NOMO-1 (cell line): Measurements from ENCODE around the gene CHST6.
A peak's percentile ranks its signal among the peaks of the same experiment; 100 is the strongest.
"Not testable (repeated sequence)": the region's sequence is repeated elsewhere in the genome, so short reads cannot be mapped to it uniquely, and the experiment has no call there.

ENCODE experiments used
- DNase-seq, 2 experiments: peaks; one replicate each; lab custom pipeline; 2025; ENCODE audit not compliant: unreplicated experiment in 2 of 2; lab: John Stamatoyannopoulos, UW

The CHST6 gene

DNA sequence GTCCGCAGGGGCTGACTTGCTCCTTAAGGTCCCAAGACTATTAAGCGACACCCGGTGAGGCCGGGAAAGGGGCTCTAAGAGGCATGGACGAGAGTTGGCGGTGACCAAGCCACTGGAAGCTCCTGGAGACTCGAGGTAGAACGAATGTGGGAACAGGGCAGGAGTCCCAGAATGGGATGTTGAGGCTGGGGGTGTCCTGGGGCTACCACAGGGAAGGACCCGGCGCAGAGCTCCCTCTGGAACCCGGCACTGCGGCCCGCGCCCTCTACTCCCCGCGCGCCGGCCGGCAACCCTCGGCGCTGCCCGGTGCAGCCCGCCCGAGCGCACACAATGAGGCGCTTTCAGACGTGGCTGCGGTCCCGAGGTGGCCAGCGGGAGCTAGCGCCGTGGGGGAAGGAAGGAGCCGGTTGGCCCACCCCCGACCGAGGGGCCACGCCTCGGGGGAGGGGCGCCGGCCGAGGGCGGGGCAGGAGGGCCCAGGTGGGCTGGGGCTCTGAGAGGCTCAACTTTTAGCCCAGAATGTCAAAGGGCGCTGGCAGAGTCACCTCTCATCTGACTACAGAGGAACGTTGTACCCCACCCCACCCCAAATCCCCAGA is at the start of gene CHST6:
Gene CHST6 (minus strand): TSS at position 366 of the 599 bp plus-strand sequence. CDS start 15,613 bp downstream, outside the sequence.
- DNase-seq = peak in 1 of 2 experiments; percentile 58

- DNase-seq = not testable (repeated sequence)
Observed at GRCh38 chr16:75542462-75542861, 47.2 kb upstream of the CHST6 start.

GRCh38 chr16:75541236-75541635 is 46.0 kb upstream of the CHST6 start:
- DNase-seq = no peak

GRCh38 chr16:75538882-75539565 is 43.8 kb upstream of the CHST6 start:
- DNase-seq = not testable (repeated sequence)

DNA sequence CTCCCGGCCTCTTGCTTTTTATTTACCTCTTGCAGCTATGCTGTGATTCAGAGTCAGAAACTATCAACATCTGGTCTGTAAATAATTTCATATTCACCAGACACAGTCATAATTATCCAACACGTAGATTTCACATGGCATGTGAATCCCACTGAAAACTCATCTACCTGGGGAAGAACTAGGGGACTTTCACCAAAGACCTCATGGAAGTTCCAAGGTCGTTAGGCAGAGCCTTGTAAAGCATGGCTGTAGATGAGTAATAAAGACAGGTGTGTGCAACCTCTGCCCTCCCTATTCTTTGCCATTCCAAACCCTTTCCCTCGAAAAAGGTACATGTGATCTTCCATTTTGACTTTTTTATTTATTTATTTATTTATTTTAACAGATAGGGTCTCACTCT is 42.5 kb upstream of the CHST6 start:
- DNase-seq = no peak

- DNase-seq = no peak
Observed at GRCh38 chr16:75535901-75536300, 40.7 kb upstream of the CHST6 start, which contains the start of gene CHST5. CHST5 (minus strand) TSS chr16:75536108; CDS start chr16:75530384, 5,724 bp downstream.

- DNase-seq = no peak
Observed at GRCh38 chr16:75535211-75535843, 40.1 kb upstream of the CHST6 start.

DNA sequence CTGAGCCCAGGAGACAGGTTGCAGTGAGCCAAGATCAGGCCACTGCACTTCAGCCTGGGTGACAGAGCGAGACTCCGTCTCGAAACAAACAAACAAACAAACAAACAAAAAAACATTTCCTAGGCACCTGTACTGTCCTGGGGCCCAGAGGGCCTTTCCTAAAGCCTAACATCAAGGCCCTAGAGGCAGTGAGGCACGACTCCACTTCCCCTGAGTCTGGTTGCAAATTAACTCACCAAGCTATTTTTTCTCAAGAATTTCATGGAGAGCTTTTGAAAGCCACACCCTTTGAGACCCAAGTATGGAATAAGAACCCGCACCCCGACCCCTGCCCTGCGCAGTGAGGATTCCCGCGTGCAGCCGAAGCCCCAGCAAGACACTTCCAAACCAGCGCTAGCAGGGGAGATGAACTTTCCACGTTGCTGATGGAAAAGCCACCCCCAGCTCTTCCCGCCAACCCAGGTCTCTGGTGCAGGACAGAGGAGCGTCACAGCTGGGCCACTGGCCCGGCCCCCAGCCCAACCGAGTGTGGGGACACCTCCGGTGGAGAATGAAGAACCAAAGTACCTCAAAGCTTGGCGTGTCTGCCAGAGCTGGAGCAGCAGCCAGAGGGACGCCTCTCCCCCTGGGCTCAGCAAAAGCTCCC is 39.4 kb upstream of the CHST6 start:
- DNase-seq = no peak

DNA sequence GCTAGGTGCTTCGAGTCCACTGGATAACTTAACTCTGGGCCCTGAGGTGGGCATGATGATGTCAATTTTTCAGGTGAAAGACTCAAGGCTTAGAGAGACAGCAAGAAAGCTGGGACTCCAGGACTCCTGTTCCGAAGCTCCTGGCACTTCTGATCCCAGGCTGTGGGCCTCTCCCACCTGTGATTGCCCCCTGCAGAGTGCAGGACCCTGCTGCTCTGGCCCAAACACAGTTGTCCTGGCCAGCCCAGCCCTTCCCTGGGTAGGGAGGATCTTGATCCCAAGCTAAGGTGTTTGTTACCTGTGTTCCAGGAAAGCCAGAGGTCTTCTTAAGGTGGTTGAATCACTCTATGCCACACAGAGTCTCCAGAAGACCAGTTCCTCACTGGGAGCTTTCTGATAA is 37.5 kb upstream of the CHST6 start:
- DNase-seq = no peak

- no peak for DNase-seq
Observed at GRCh38 chr16:75532142-75532765, 37.0 kb upstream of the CHST6 start.

GRCh38 chr16:75529959-75530358 is 34.7 kb upstream of the CHST6 start:
- no peak for DNase-seq

DNA sequence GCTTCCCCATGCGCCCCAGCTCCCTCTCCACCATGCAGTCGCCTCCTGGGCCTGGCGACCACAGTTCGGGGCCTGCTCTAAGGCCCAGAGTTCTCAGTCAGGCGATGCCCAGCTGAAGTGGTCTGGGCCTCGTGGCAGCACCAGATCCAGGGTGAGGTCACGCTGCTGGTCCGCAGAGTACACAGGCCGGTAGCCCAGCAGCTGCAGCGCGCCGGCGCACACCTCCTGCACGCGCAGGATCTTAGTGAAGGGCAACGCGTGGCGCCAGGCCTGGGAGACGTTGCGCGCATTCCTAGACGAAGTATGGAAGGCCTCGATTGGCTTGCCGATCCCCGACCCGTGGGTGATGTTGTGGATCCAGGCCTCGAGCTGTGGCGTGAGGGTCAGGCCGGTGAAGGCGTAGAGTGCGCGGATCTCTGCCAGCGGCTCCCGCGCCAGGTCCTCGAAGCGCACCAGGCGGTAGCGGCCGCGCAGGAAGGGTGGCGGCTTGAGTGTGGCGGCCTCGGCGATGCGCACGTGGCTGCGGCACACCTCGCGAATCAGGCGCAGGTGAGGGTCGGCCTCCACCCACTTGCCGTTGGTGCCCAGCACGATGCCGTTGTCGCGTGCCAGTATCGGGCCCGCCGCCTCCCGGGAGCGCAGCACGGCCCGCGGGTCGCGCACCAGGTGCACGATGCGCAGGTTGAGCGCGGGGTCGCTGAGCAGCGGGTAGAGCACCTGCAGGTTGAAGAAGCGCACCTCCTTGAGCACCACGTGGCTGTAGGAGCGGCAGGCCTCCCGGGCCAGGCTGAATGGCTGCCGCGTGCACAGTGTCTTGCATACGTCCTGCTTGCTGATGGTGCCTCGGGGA is 34.0 kb upstream of the CHST6 start:
- no peak for DNase-seq

GRCh38 chr16:75527825-75528299 is 32.6 kb upstream of the CHST6 start:
- DNase-seq = no peak

- DNase-seq = no peak
Observed at GRCh38 chr16:75526032-75526790, 31.0 kb upstream of the CHST6 start.

- DNase-seq = no peak
Observed at GRCh38 chr16:75519175-75519574, 23.9 kb upstream of the CHST6 start.

DNA sequence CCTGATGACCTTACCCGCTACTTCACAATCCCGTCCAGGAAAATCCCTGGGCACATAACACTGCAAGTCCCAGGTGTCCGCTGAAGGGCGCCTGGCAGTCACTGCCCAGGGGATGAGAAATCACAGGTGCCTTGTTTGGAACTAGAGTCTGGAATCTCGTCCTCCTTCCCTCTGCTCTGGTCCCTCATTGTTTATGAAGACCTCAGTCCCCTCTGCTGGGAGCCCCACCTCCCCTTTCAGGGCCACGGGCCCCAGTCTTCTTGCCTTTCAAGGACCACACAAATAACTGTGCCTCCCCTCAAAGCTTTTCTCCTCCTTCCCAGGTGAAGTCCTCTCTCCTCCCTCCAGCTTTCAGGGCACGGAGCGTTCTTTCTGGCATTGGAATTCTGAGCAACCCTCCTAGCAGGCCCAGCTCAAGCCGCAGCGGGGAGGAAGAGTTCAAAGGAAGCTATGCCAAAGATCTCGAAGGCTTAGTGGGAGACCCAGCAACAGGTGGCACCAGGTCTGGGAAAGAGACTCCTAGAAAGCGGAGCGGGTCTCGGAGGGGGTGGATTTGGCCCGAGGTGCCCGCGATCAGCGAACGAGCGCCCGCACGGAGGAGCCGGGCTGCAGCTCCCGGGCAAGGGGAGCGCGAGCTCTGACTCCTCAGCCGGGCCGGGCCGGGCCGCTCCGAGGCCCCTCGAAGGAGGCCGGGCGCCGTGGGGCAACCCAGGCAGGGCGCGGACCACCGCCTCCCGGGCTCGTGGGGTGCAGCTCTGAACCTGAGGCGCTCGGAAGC is 21.1 kb upstream of the CHST6 start:
- DNase-seq = peak in 1 of 2 experiments; percentile 5

GRCh38 chr16:75514296-75514695 is 19.1 kb upstream of the CHST6 start:
- no peak for DNase-seq

GRCh38 chr16:75506574-75506973 is 11.3 kb upstream of the CHST6 start:
- peak; percentile 49 to 69 for DNase-seq
